Mesothelial cell of epicardium (in vitro differentiated cells): Measurements from ENCODE around the gene MCU. TPM values are rescaled to one million over a fixed set of nuclear protein-coding genes. Genes with fewer than 3 reads are reported as not detected.
"Not testable (repeated sequence)": the region's sequence is repeated elsewhere in the genome, so short reads cannot be mapped to it uniquely, and the experiment has no call there.

ENCODE experiments used
- DNase-seq, 2 experiments: peaks; one replicate each; pipeline ENCODE4 v3.0.0; 2021; ENCODE audit warnings: low spot score in 2 of 2; ENCODE audit not compliant: unreplicated experiment in 2 of 2
- H3K27ac Mint-ChIP-seq: 2 replicates; pipeline ENCODE4 v1.8.0; 2021; ENCODE audit warnings: mixed read lengths
- H3K27me3 Mint-ChIP-seq: 2 replicates; pipeline ENCODE4 v1.8.0; 2021; ENCODE audit warnings: low read depth, mixed read lengths
- H3K36me3 Mint-ChIP-seq: 2 replicates; pipeline ENCODE4 v1.8.0; 2021; ENCODE audit warnings: mixed read lengths
- H3K4me1 Mint-ChIP-seq: 2 replicates; pipeline ENCODE4 v1.8.0; 2021; ENCODE audit warnings: mixed read lengths
- H3K4me3 Mint-ChIP-seq: 2 replicates; pipeline ENCODE4 v1.8.0; 2021; ENCODE audit warnings: mild to moderate bottlenecking, moderate library complexity, mixed read lengths
- H3K9me3 Mint-ChIP-seq: 2 replicates; pipeline ENCODE4 v1.8.0; 2021; ENCODE audit warnings: mixed read lengths
- CTCF ChIP-seq: fragments of 200-600 bp; sonication (generic); IDR thresholded peaks from one replicate; pipeline ENCODE4 v1.5.0; 2021; ENCODE audit warnings: antibody characterized with exemption; ENCODE audit not compliant: unreplicated experiment
- total RNA-seq: library from RNA; stranded (reverse); gene quantifications from 3 replicates; pipeline ENCODE4 v1.2.1, GENCODE V29; 2021

The MCU gene
- total RNA-seq, 1 donor from 2014 or later: 44.6 TPM

GRCh38 chr10:72753760-72754231, 61.9 kb downstream of the MCU start:
- TF ChIP-seq CTCF: no peak
- DNase-seq: no peak
- Mint-ChIP-seq H3K27ac (no peak overlapping the region), H3K4me3 (no peak overlapping the region), H3K9me3 (no peaks in the 10 kb centered on the region), H3K27me3 (no peaks in the 10 kb centered on the region), H3K36me3 (no peaks in the 10 kb centered on the region), H3K4me1 (peaks cover 33% of the 10 kb centered on the region)

- Mint-ChIP-seq H3K4me1 (peaks cover 37% of the 10 kb centered on the region), H3K36me3 (no peaks in the 10 kb centered on the region), H3K27me3 (no peaks in the 10 kb centered on the region), H3K9me3 (no peaks in the 10 kb centered on the region), H3K27ac (peak overlapping the region; percentile 34), H3K4me3 (no peak overlapping the region)
- TF ChIP-seq CTCF: no peak
- DNase-seq: no peak
These were observed 62.5 kb downstream of the MCU start for GRCh38 chr10:72754275-72755032.

- peaks cover 49% of the 10 kb centered on the region for H3K4me1 Mint-ChIP-seq
- no peaks in the 10 kb centered on the region for H3K36me3 Mint-ChIP-seq
- H3K4me3 Mint-ChIP-seq: no peak overlapping the region
- no peak for DNase-seq
- no peaks in the 10 kb centered on the region for H3K9me3 Mint-ChIP-seq
- H3K27me3 Mint-ChIP-seq: no peaks in the 10 kb centered on the region
- peak overlapping the region; percentile 90 for H3K27ac Mint-ChIP-seq
- TF ChIP-seq CTCF: no peak
These were observed 64.9 kb downstream of the MCU start for GRCh38 chr10:72756674-72757385.

GRCh38 chr10:72757732-72758131, 65.8 kb downstream of the MCU start:
- DNase-seq: no peak
- Mint-ChIP-seq H3K9me3 (no peaks in the 10 kb centered on the region), H3K4me1 (peaks cover 53% of the 10 kb centered on the region), H3K36me3 (no peaks in the 10 kb centered on the region), H3K4me3 (no peak overlapping the region), H3K27ac (peak overlapping the region; percentile 90), H3K27me3 (no peaks in the 10 kb centered on the region)
- no peak for TF ChIP-seq CTCF

- not testable (repeated sequence) for H3K27me3 Mint-ChIP-seq, DNase-seq, H3K9me3 Mint-ChIP-seq, H3K4me3 Mint-ChIP-seq, H3K36me3 Mint-ChIP-seq
- peak overlapping the region; percentile 68 for H3K27ac Mint-ChIP-seq
- peaks cover 63% of the 10 kb centered on the region for H3K4me1 Mint-ChIP-seq
These were observed 67.0 kb downstream of the MCU start for GRCh38 chr10:72758930-72759329.

GRCh38 chr10:72759584-72759983, 67.6 kb downstream of the MCU start:
- Mint-ChIP-seq H3K27me3 (no peaks in the 10 kb centered on the region), H3K36me3 (no peaks in the 10 kb centered on the region), H3K9me3 (no peaks in the 10 kb centered on the region), H3K4me3 (no peak overlapping the region), H3K27ac (no peak overlapping the region), H3K4me1 (peaks cover 68% of the 10 kb centered on the region)
- no peak for DNase-seq
- no peak for TF ChIP-seq CTCF
